Cardiac septum (tissue), 1 donor: ENCODE data around the gene ATP2B2. TPM values are rescaled to one million over a fixed set of nuclear protein-coding genes. Genes with fewer than 3 reads are reported as not detected.

Experiments used
- DNase-seq: peaks from one replicate; pipeline ENCODE4 v3.0.0-alpha.2; 2020; ENCODE audit warnings: low spot score
- intact Hi-C: fragments of 100-400 bp; cut with DNase I; formaldehyde crosslinking; loops from one replicate; pipeline ENCODE4 v1.14.0; 2022
- microRNA-seq: library from miRNA; unstranded; fragments of <30 nt; microRNA quantifications from one replicate; pipeline ENCODE4 v1.2.0, GENCODE V29; 2020
- total RNA-seq: library from RNA; stranded (reverse); fragmentation: NEBNext Ultra II Directional; extraction: Animal tissue kit (Norgen Biotek cat#: 25700); gene quantifications from one replicate; pipeline ENCODE4 v1.2.1, GENCODE V29; 2021
- donor health status: DM: no; HTN: no; CAD: no.

Gene ATP2B2
- total RNA-seq, 1 donor from 2014 or later = 0.13 TPM

- intact Hi-C loops = no loop called here
- DNase-seq = no peak
These were observed 221.7 kb downstream of the ATP2B2 start for GRCh38 chr3:10283638-10284037.

- DNase-seq = no peak
- intact Hi-C loops = no loop called here
These were observed 223.4 kb downstream of the ATP2B2 start for GRCh38 chr3:10281951-10282350.

- peak; percentile 47 for DNase-seq
- intact Hi-C loops = no loop called here
These were observed 224.8 kb downstream of the ATP2B2 start for GRCh38 chr3:10280571-10280970.

DNA sequence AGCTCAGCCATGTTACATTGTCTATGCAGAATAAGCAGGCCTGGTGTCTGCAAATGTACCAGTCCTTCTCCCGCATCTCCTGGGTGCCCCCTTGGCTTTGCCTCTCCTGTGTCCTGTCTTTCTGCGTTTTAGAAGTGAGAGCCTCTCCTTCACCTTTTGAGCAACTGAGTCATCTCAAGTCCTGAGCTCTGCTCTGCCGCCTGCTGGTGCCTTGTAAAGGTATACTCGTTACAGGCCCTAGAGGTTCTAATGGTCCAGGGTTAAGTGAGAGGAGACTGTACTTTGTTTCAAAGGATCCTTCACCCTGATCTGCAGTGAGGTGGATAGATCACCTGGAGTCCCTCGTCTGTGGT lies 225.2 kb downstream of the ATP2B2 start:
- DNase-seq = no peak
- intact Hi-C loops = no loop called here

GRCh38 chr3:10279384-10280176 lies 225.8 kb downstream of the ATP2B2 start:
- DNase-seq = no peak
- intact Hi-C loops = no loop called here

- intact Hi-C loops = no loop called here
- no peak for DNase-seq
These were observed 226.9 kb downstream of the ATP2B2 start for GRCh38 chr3:10278501-10278900.

DNA sequence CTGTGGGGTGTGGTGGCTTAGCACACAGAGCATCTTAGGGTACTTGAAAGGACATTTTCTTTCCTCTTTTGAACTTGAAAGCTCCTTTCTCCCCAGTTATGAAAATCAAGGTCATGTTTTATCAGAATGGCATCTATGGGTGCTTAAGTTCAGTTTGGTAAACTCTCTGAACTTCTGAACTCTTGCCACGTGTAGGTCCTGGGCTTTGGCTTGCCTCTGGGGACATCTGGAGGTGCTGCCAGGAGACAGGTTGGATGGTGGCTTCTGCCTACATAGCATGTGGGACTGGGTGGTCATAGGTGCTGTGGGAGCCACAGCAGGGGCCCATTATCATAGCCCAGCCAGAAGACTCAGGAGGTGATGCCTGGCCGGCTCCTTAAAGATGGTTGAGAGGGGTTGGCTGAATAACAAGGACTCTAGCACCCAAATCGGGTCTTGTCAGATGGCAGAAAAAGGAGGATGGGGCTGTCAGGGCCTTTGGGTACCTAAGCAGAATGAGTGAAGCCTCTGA lies 228.2 kb downstream of the ATP2B2 start:
- no peak for DNase-seq
- intact Hi-C loops = no loop called here

GRCh38 chr3:10274601-10275000 lies 230.8 kb downstream of the ATP2B2 start:
- intact Hi-C loops = no loop called here

More at GRCh38 chr3:10274601-10275000, 230.8 kb downstream of the ATP2B2 start:
- no peak for DNase-seq

Small RNAs within 50 kb of the gene (microRNA-seq; reads per million reads assigned to microRNA genes)
- 2.2 reads per million for gene MIR378B
- not detected for gene MIR885

Other genes starting within 250 kb of the ATP2B2 start
- 0.48 TPM for gene GHRL, start 212.6 kb downstream of the ATP2B2 start, total RNA-seq
- gene SEC13, start 184.5 kb downstream of the ATP2B2 start, total RNA-seq = 59.2 TPM